COLO668 (cell line): Measurements from ENCODE around the gene A1BG.

Experiments
- DNase-seq: peaks from one replicate; lab custom pipeline; 2025; ENCODE audit not compliant: unreplicated experiment; lab: John Stamatoyannopoulos, UW

A1BG gene

DNA sequence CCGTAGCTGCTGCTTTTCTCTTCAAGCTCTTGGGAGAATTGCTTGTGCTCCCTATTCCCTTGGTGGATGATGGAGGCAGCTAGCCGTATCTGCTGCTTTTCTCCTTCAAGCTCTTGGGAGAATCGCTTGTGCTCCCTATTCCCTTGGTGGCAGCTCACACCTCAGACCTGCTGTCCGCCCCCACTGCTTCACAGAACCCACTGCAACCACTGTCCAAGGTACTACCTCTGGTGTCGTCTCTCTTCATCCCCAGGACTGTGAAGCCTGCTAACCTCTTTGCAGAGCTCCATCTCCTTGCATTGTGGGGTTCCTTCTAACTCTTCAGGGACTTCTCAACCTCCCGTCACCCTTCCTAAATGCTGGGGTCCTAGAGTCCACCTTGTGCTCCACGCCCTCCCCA, 52.7 kb downstream of the A1BG start:
- no peak for DNase-seq

DNA sequence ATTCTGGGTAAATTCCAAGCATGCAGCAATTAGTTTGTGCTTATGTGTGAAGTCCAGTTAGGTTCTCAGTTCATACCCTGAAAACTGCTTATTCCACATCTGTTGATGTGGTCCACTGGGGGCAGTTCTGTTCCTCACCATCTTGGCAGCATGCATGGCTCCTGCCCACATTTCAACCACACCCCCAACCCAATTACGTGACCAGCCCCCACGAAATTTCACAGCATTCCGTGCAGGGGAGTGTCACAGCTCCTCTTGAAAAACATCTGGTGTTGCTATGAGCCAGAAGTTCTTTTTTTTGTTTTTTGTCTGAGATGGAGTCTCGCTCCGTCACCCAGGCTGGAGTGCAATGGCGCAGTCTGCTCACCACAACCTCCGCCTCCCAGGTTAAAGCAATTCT, 57.2 kb downstream of the A1BG start:
- DNase-seq = no peak
